ENCODE data around the gene NR6A1. TPM values are rescaled to one million over a fixed set of nuclear protein-coding genes. Genes with fewer than 3 reads are reported as not detected.
A peak's percentile ranks its signal among the peaks of the same experiment; 100 is the strongest.

Gene NR6A1
- total and polyA plus RNA-seq, 2 experiments from 2014 or later = 0.16 TPM; not detected in 1

DNA sequence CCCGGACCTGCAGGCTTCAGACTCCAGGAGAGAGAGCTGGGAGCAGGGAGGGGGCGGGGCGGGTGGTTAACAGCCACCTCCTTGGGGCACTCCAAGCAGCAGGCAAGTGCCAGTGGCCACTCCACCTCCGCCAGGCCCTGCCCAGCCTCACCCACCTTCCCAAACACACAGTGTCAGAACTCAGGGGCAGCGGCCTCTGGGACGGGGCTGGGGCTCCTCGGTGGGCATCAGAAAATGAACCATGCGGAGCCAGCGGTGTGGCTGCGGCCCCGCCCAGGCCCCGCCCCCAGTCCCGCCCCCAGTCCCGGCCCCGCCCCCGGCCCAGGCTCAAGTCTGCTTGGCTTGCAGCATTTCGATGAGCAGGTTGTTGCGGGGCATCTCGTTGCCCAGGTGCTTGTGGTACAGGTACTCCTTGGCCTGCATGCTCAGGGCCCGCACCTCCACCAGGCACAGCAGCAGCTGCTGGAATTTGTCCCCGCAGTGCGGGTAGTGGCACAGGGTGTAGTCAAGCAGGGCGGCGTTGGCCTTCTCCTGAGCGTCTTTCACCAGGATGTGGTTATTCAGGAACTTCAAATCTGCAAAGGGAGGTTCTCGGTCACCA, 288.6 kb downstream of the NR6A1 start:
- no peak overlapping the region for H3K4me3 ChIP-seq
- no peaks in the 10 kb centered on the region for H3K36me3 ChIP-seq (ENCODE audit: low read depth)
- WGBS, 2 experiments (ENCODE audit: low coverage in 1 of 2, low lambda C conversion rate in 2 of 2, missing lambda C conversion rate in 2 of 2) = 22 to 35% methylated on average over 12 to 18 of the region's 26 CpGs
- in situ Hi-C loops (cut with MboI) = no loop called here
- no peaks in the 10 kb centered on the region for H3K9me2 ChIP-seq (ENCODE audit: insufficient read depth)
- TF ChIP-seq EZH2phosphoT487 (IDR thresholded peaks at IDR 0.05; ENCODE audit: insufficient read depth, low read depth) (no peak), EZH2 (IDR thresholded peaks at IDR 0.05; ENCODE audit: insufficient read depth, poor library complexity, severe bottlenecking) (no peak)
- no peak for DNase-seq
- H2AFZ ChIP-seq = no peak overlapping the region
- H3K27me3 ChIP-seq (replicated peaks; ENCODE audit: insufficient read depth) = peaks cover 36% of the 10 kb centered on the region
- no peaks in the 10 kb centered on the region for H4K20me1 ChIP-seq (ENCODE audit: insufficient read depth)
- H3K9ac ChIP-seq = no peak overlapping the region
- no peak overlapping the region for H3K4me2 ChIP-seq (ENCODE audit: unreplicated experiment)
- H3K79me2 ChIP-seq (ENCODE audit: insufficient read depth) = no peaks in the 10 kb centered on the region
- H3K27ac ChIP-seq = no peak overlapping the region
- H3F3A ChIP-seq (ENCODE audit: insufficient read depth) = no peaks in the 10 kb centered on the region
- no peaks in the 10 kb centered on the region for H3K9me3 ChIP-seq (ENCODE audit: low read depth)
- H3K4me1 ChIP-seq (ENCODE audit: insufficient read depth) = no peaks in the 10 kb centered on the region

DNA sequence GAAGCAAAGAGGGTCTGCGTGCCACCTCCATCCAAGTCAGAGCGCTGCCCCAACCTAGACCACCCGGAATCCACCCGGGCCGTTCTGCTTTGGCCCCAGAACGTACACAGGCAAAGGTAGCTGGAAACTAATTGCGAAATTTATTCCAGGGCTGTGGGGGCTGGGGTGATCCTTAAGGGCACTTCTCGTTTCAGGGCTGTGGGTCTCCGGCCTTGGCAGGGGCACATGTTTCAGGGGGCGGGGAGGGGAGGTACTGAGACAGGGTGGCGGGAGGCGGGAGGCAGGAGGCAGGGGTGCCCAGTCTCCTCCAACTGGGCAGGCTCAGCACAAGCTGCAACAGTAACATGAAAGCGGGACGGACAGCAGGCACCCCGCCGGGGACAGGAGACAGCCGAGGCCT, 290.0 kb downstream of the NR6A1 start:
- H3K27me3 ChIP-seq (replicated peaks; ENCODE audit: insufficient read depth) = peaks cover 36% of the 10 kb centered on the region
- H3K9me3 ChIP-seq (ENCODE audit: low read depth) = no peaks in the 10 kb centered on the region
- no peak overlapping the region for H3K4me2 ChIP-seq (ENCODE audit: unreplicated experiment)
- H3F3A ChIP-seq (ENCODE audit: insufficient read depth) = no peaks in the 10 kb centered on the region
- H3K4me1 ChIP-seq (ENCODE audit: insufficient read depth) = no peaks in the 10 kb centered on the region
- in situ Hi-C loops (cut with MboI) = no loop called here
- DNase-seq = no peak
- no peaks in the 10 kb centered on the region for H3K36me3 ChIP-seq (ENCODE audit: low read depth)
- H3K9ac ChIP-seq = no peak overlapping the region
- no peak overlapping the region for H3K4me3 ChIP-seq
- no peak overlapping the region for H2AFZ ChIP-seq
- no peaks in the 10 kb centered on the region for H3K9me2 ChIP-seq (ENCODE audit: insufficient read depth)
- WGBS, 2 experiments (ENCODE audit: low coverage in 1 of 2, low lambda C conversion rate in 2 of 2, missing lambda C conversion rate in 2 of 2) = 60 to 71% methylated on average over 16 to 17 of the region's 17 CpGs
- H3K79me2 ChIP-seq (ENCODE audit: insufficient read depth) = no peaks in the 10 kb centered on the region
- H4K20me1 ChIP-seq (ENCODE audit: insufficient read depth) = no peaks in the 10 kb centered on the region
- no peak for TF ChIP-seq EZH2phosphoT487 (IDR thresholded peaks at IDR 0.05; ENCODE audit: insufficient read depth, low read depth)
- TF ChIP-seq EZH2 (IDR thresholded peaks at IDR 0.05; ENCODE audit: insufficient read depth, poor library complexity, severe bottlenecking) = no peak
- H3K27ac ChIP-seq = no peak overlapping the region

DNA sequence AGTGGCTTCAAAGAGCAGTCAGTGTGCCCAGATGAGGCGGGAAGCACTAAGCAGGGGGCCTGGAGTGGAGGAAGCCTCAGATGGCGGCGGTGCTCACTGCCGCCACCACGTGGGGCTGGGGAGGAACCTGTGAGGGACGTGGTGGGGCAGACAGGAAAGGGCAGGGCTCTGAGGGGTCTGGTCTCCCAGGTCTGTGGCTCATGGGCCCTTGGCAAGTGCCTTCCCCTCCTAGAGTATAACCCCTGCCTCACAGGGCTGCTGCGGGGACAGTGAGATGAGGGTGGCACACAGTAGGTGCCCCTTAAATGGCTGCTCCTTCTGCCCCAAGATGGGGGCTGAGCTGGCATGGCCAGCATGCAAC, 290.5 kb downstream of the NR6A1 start:
- peaks cover 36% of the 10 kb centered on the region for H3K27me3 ChIP-seq (replicated peaks; ENCODE audit: insufficient read depth)
- in situ Hi-C loops (cut with MboI) = no loop called here
- no peaks in the 10 kb centered on the region for H3K4me1 ChIP-seq (ENCODE audit: insufficient read depth)
- no peak overlapping the region for H3K4me2 ChIP-seq (ENCODE audit: unreplicated experiment)
- H3K9ac ChIP-seq = no peak overlapping the region
- H3K27ac ChIP-seq = no peak overlapping the region
- no peaks in the 10 kb centered on the region for H3F3A ChIP-seq (ENCODE audit: insufficient read depth)
- H3K4me3 ChIP-seq = no peak overlapping the region
- H3K9me3 ChIP-seq (ENCODE audit: low read depth) = no peaks in the 10 kb centered on the region
- H2AFZ ChIP-seq = no peak overlapping the region
- WGBS, 2 experiments (ENCODE audit: low coverage in 1 of 2, low lambda C conversion rate in 2 of 2, missing lambda C conversion rate in 2 of 2) = 14 to 15% methylated on average over 6 to 7 of the region's 7 CpGs
- TF ChIP-seq EZH2phosphoT487 (IDR thresholded peaks at IDR 0.05; ENCODE audit: insufficient read depth, low read depth) (no peak), EZH2 (IDR thresholded peaks at IDR 0.05; ENCODE audit: insufficient read depth, poor library complexity, severe bottlenecking) (no peak)
- H3K79me2 ChIP-seq (ENCODE audit: insufficient read depth) = no peaks in the 10 kb centered on the region
- no peaks in the 10 kb centered on the region for H3K9me2 ChIP-seq (ENCODE audit: insufficient read depth)
- H4K20me1 ChIP-seq (ENCODE audit: insufficient read depth) = no peaks in the 10 kb centered on the region
- no peaks in the 10 kb centered on the region for H3K36me3 ChIP-seq (ENCODE audit: low read depth)
- DNase-seq = peak; percentile 48

DNA sequence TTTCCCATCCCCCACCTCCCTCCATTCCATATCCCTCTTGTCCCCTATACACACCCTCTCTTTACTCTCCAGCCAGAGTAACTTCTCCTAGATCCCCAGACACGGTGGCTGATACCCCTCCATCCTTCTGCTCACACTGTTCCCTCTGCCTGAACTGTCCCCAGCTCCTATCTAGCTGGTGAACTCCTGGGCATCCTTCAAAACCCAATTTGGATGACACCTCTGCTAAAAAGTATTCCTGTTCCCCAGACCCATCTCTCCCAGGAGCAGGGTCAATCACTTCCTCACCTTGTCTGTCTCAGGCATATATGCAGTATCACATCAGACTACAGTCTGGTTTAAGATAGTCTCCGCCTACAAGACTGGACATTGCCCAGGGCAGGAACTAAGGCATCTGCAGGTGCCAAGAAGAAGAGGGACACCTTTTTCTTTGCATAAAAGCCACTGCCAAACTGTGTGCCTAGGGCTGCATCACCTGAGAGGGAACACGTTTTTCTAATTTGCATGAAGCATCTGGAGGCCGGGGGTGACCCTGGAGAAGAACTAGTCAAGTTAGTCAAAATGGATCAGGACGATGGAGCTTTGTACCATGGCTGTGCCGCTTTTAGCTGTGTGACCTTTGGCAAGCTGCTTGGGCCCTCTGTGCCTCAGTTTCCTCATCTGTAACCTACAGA, 291.0 kb downstream of the NR6A1 start:
- no peaks in the 10 kb centered on the region for H3K9me2 ChIP-seq (ENCODE audit: insufficient read depth)
- no peaks in the 10 kb centered on the region for H3K9me3 ChIP-seq (ENCODE audit: low read depth)
- no peak overlapping the region for H2AFZ ChIP-seq
- no peaks in the 10 kb centered on the region for H3K79me2 ChIP-seq (ENCODE audit: insufficient read depth)
- WGBS, 2 experiments (ENCODE audit: low coverage in 1 of 2, low lambda C conversion rate in 2 of 2, missing lambda C conversion rate in 2 of 2) = 30 to 31% methylated on average over 6 of the region's 6 CpGs
- no peaks in the 10 kb centered on the region for H4K20me1 ChIP-seq (ENCODE audit: insufficient read depth)
- no peaks in the 10 kb centered on the region for H3F3A ChIP-seq (ENCODE audit: insufficient read depth)
- in situ Hi-C loops (cut with MboI) = no loop called here
- H3K36me3 ChIP-seq (ENCODE audit: low read depth) = no peaks in the 10 kb centered on the region
- no peak overlapping the region for H3K27ac ChIP-seq
- DNase-seq = no peak
- H3K27me3 ChIP-seq (replicated peaks; ENCODE audit: insufficient read depth) = peaks cover 36% of the 10 kb centered on the region
- no peak overlapping the region for H3K4me3 ChIP-seq
- no peak overlapping the region for H3K4me2 ChIP-seq (ENCODE audit: unreplicated experiment)
- no peak overlapping the region for H3K9ac ChIP-seq
- no peak for TF ChIP-seq EZH2 (IDR thresholded peaks at IDR 0.05; ENCODE audit: insufficient read depth, poor library complexity, severe bottlenecking)
- TF ChIP-seq EZH2phosphoT487 (IDR thresholded peaks at IDR 0.05; ENCODE audit: insufficient read depth, low read depth) = no peak
- no peaks in the 10 kb centered on the region for H3K4me1 ChIP-seq (ENCODE audit: insufficient read depth)
